Heart right ventricle (tissue), 16 donors: Measurements from ENCODE around the gene GALNT12. TPM values are rescaled to one million over a fixed set of nuclear protein-coding genes. Genes with fewer than 3 reads are reported as not detected.
A peak's percentile ranks its signal among the peaks of the same experiment; 100 is the strongest.

Experiments used
- ATAC-seq, 8 donors: fragments of 200-7000 bp; cut with Tn5 transposase; one replicate each; pipeline ENCODE4 v1.9.1; 2020; ENCODE audit warnings: mild to moderate bottlenecking in 8 of 8, moderate library complexity in 8 of 8, moderate number of reproducible peaks in 1 of 8
- DNase-seq, 2 donors: peaks; one replicate each; pipeline ENCODE4 v3.0.0-alpha.2; 2020
- H3K27ac ChIP-seq, 10 donors: fragments of 200-600 bp; sonication (generic) in 2 of 10; one replicate each; pipeline versions ENCODE4 v1.5.0 to v1.8.0; 2020 to 2022; ENCODE audit warnings: mild to moderate bottlenecking in 3 of 10
- H3K27me3 ChIP-seq, 7 donors: fragments of 200-600 bp; one replicate each; pipeline ENCODE4 v1.8.0; 2021 to 2022; ENCODE audit warnings: mild to moderate bottlenecking in 2 of 7
- H3K36me3 ChIP-seq, 9 donors: fragments of 200-600 bp; sonication (generic) in 1 of 9; one replicate each; pipeline versions ENCODE4 v1.5.0 to v1.8.0; 2020 to 2022; ENCODE audit warnings: mild to moderate bottlenecking in 2 of 9
- H3K4me1 ChIP-seq, 9 donors: fragments of 200-600 bp; sonication (generic) in 1 of 9; one replicate each; pipeline versions ENCODE4 v1.5.0 to v1.8.0; 2020 to 2022; ENCODE audit warnings: mild to moderate bottlenecking in 4 of 9
- H3K4me3 ChIP-seq, 10 donors: fragments of 200-600 bp; sonication (generic) in 2 of 10; one replicate each; pipeline versions ENCODE4 v1.5.0 to v1.8.0; 2020 to 2022; ENCODE audit warnings: mild to moderate bottlenecking in 7 of 10, moderate library complexity in 2 of 10
- H3K9me3 ChIP-seq, 11 donors: fragments of 200-600 bp in 10 of 11; sonication (generic) in 2 of 11; one replicate each; pipeline versions ENCODE4 v1.5.0 to v1.8.0; 2013 to 2022; ENCODE audit warnings: mild to moderate bottlenecking in 2 of 11, control low read depth in 1 of 11, moderate library complexity in 1 of 11
- WGBS, 2 donors: extraction: QIAGEN DNeasy Blood & Tissue Kit; methylation state at CpG; one replicate each; pipeline ENCODE4 v1.1.7; 2013; ENCODE audit warnings: inconsistent platforms in 1 of 2; 5-methylcytosine and 5-hydroxymethylcytosine counted together
- intact Hi-C, 10 donors: fragments of 100-400 bp; cut with DNase I; formaldehyde crosslinking; loops; one replicate each; pipeline versions ENCODE4 v1.11.1 to v1.14.2; 2022
- long read RNA-seq, 3 donors: library from polyadenylated mRNA; unstranded; transcript quantifications; one replicate each; pipeline ENCODE4 v2.0.0, GENCODE V29; 2020 to 2021
- polyA plus RNA-seq, 2 donors: library from polyadenylated mRNA; stranded (reverse); fragments of 200-250 nt; gene quantifications; one replicate each; pipeline ENCODE4 v1.2.3, GENCODE V29; 2013
- total RNA-seq, 10 donors: library from RNA; stranded (reverse); fragmentation: NEBNext Ultra II Directional in 3 of 10; extraction: Animal tissue kit (Norgen Biotek cat#: 25700) in 3 of 10; gene quantifications; one replicate each; pipeline versions ENCODE4 v1.2.1 to v1.2.4, GENCODE V29; 2021 to 2023
- TF ChIP-seq, protein P1 (sequence below), 9 donors: fragments of 200-600 bp; sonication (generic) in 2 of 9; IDR thresholded peaks; one replicate each; pipeline versions ENCODE4 v1.5.0 to v1.8.0; 2021 to 2022; ENCODE audit warnings: antibody characterized with exemption in 9 of 9, mild to moderate bottlenecking in 5 of 9, moderate library complexity in 1 of 9
- donor health status: Arrhythmogenic right ventricular cardiomyopathy.
- donor health status: ischemic (EF 13 %, LVEDD 7.1; RV severe dilation, severe dysfunction).
- donor health status: healthy with polysubstance abuse.
- donor health status: DM: no; HTN: yes; CAD: no.
- donor health status: DM: no; HTN: no; CAD: no.
- donor health status: ischemic (EF 25% LVEDD 6.9; RV normal size, moderate dysfunction).
- donor health status: ischemic (EF 25% LVEDD 5.7; RV mildly dilated, moderate dysfunction).
- donor health status: healthy.
- donor health status: DM: yes; HTN: yes; CAD: no.
- donor health status: Ischemic cardiomyopathy.
- donor health status: ischemic (EF 35%, LVEDD 5.7; RV mildly dilated, moderate dysfunction).
- donor health status: nonischemic (EF 11% LVEDD 7.7; RV severe dilation, severe dysfunction).
- donor health status: DM: yes; HTN: yes; CAD: no.
- donor health status: PGD.
- donor health status: ischemic (EF 29% LVEDD 5.4; RV normal size, mild dysfunction).
- donor health status: nonischemic (EF 23%, LVEDD 6.1; RV moderate dilation, normal function).

The GALNT12 gene, protein sequence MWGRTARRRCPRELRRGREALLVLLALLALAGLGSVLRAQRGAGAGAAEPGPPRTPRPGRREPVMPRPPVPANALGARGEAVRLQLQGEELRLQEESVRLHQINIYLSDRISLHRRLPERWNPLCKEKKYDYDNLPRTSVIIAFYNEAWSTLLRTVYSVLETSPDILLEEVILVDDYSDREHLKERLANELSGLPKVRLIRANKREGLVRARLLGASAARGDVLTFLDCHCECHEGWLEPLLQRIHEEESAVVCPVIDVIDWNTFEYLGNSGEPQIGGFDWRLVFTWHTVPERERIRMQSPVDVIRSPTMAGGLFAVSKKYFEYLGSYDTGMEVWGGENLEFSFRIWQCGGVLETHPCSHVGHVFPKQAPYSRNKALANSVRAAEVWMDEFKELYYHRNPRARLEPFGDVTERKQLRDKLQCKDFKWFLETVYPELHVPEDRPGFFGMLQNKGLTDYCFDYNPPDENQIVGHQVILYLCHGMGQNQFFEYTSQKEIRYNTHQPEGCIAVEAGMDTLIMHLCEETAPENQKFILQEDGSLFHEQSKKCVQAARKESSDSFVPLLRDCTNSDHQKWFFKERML
- 1 to 10 TPM in 3 of 10 donors, under 1 TPM in 7; 0.25 to 1.3 (median 0.53) TPM for total RNA-seq
- polyA plus RNA-seq = under 1 TPM; 0.38 to 0.59 TPM
- long read RNA-seq, donor 1, partial matches to known transcripts = 2 of 5 reads
- long read RNA-seq, donor 1, other reads (novel, unspliced or antisense) = 0 of 5 reads
- long read RNA-seq, donor 2, partial matches to known transcripts = 0 of 1 reads
- long read RNA-seq, donor 2, other reads (novel, unspliced or antisense) = 0 of 1 reads
- long read RNA-seq, donor 3, partial matches to known transcripts = 0 of 1 reads
- long read RNA-seq, donor 3, other reads (novel, unspliced or antisense) = 0 of 1 reads

DNA sequence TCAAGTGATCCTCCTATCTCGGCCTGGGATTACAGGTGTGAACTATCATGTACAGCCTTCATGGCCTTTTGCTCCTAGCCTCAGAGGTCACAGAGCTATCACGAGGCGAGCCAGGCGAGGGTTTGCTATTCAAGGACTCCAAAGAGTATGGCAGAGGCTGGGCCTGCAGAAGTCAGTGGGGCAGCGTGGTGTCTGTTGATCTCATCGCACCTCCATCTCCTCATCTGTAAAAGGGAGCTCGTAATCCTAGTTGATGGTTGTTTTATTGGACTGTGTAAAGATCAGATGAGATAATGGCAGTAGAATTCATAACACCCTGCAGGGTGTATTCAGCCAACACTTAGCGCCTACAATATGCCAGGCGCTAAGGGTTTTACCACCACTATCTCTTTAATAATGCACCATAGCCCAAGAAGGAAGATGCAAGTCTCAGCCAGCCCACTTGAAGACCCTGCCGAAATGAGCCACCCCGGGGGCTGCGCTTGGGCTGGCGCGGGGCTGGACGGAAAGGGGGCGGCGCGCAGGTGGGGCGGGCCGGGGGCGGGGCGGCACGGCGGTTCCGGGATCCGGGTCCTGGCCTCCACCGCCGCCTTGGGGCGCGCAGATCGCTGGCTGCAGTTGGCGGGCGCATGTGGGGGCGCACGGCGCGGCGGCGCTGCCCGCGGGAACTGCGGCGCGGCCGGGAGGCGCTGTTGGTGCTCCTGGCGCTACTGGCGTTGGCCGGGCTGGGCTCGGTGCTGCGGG is at the start of gene GALNT12:
Gene GALNT12, plus strand, starts transcription at position 601 of the 744 bp plus-strand sequence. Its CDS starts 29 bp downstream, at position 630.
- Histone ChIP-seq H3K9me3 (no peaks in the 10 kb centered on the region), H3K27me3 (peaks cover 5 to 56% (median 22%) of the 10 kb centered on the region in 7 donors), H3K4me1 (peaks cover 0 to 21% (median 9%) of the 10 kb centered on the region in 9 donors), H3K27ac (no peak within 1 kb of the TSS), H3K36me3 (no peaks in the 10 kb centered on the region), H3K4me3 (peak within 1 kb of the TSS; percentile 18 to 59 (median 52))
- DNase-seq (no peak), ATAC-seq (peak in 7 of 8 donors; percentile 27 to 67 (median 50))
- 11 to 17% methylated on average over 31 to 51 of the region's 51 CpGs for WGBS, 2 donors
- TF ChIP-seq, protein P1, sequence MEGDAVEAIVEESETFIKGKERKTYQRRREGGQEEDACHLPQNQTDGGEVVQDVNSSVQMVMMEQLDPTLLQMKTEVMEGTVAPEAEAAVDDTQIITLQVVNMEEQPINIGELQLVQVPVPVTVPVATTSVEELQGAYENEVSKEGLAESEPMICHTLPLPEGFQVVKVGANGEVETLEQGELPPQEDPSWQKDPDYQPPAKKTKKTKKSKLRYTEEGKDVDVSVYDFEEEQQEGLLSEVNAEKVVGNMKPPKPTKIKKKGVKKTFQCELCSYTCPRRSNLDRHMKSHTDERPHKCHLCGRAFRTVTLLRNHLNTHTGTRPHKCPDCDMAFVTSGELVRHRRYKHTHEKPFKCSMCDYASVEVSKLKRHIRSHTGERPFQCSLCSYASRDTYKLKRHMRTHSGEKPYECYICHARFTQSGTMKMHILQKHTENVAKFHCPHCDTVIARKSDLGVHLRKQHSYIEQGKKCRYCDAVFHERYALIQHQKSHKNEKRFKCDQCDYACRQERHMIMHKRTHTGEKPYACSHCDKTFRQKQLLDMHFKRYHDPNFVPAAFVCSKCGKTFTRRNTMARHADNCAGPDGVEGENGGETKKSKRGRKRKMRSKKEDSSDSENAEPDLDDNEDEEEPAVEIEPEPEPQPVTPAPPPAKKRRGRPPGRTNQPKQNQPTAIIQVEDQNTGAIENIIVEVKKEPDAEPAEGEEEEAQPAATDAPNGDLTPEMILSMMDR (IDR thresholded peaks at IDR 0.05) = no peak
- intact Hi-C loops = no loop called here

DNA sequence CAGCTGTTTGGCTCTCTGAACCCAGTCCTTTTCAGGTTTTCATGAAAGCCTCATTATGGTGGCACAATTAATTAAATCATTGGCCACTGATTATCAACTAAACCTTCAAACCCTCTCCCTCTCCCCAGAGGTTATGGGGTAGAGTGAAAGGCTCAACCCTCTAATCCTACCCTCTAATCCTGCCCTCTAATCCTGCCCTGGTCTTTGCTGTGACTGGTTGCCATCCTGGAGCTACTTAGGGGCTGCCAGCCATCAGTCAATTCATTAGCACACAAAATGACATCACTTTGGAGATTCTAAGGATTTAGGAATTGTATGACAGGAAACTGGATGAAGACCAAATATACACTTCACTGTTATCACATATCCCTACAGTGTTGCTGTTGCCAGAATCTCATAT is 47.2 kb upstream of the GALNT12 start:
- Histone ChIP-seq H3K27ac (no peak overlapping the region), H3K27me3 (no peaks in the 10 kb centered on the region), H3K9me3 (peaks cover 0 to 31% (median 5%) of the 10 kb centered on the region in 11 donors), H3K36me3 (peaks cover 0 to 37% (median 0%) of the 10 kb centered on the region in 9 donors), H3K4me3 (no peak overlapping the region), H3K4me1 (no peaks in the 10 kb centered on the region)
- DNase-seq (no peak), ATAC-seq (no peak)
- intact Hi-C loops = loop anchor here in 1 of 10 donors (10.0 kb wide), 1 partner anchor 55 kb away; the partner anchor contains the start of gene GABBR2
- TF ChIP-seq, protein P1 (IDR thresholded peaks at IDR 0.05) = no peak

DNA sequence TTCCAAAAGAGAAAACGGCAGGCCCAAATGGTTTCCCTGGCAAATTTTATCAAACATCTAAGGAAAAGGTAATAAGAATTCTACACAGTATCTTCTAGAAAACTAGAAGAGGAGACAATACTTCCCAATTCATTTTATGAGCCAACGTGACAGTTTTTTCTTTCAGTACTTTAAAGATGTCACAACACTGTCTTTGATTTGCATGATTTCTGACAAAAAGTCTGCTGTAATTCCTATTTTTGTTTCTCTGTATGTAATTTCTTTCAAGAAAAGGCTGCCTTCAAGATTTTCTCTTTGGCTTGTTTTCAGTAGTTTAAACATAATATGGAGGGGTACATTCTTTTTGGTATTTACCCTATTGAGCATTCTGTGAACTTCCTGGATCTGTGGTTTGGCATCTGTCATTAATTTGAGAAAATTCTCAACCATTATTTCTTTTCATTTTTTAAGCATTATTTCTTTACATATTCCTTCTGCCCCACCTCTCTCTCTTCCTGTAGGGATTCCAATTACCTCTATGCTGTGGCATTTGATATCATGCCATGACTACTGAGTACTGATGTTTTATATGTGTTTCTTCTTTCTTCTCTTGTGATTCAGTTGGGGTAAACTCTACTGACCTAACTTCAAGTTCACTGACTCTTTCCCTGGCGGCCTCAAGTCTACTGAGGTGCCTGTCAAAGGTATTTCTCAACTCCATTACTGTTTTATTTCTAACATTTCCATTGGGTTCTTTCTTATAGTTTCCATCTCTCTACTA is 43.3 kb upstream of the GALNT12 start:
- Histone ChIP-seq H3K4me1 (no peaks in the 10 kb centered on the region), H3K27ac (no peak overlapping the region), H3K4me3 (no peak overlapping the region), H3K9me3 (peaks cover 0 to 17% (median 0%) of the 10 kb centered on the region in 11 donors), H3K36me3 (peaks cover 0 to 50% (median 0%) of the 10 kb centered on the region in 9 donors), H3K27me3 (no peaks in the 10 kb centered on the region)
- TF ChIP-seq, protein P1 (IDR thresholded peaks at IDR 0.05) = no peak
- 97% methylated on average over 3 of the region's 3 CpGs for WGBS, 2 donors
- DNase-seq (no peak), ATAC-seq (no peak)
- intact Hi-C loops = loop anchor here in 1 of 10 donors (10.0 kb wide), 1 partner anchor 59 kb away; the partner anchor contains the start of gene GABBR2
